Activated CD4-positive, CD25-positive, alpha-beta regulatory T cell treated with anti-CD3 and anti-CD28 coated beads, Interleukin-2, amount 50 U/mL, for 72 hours (primary cell): ENCODE measurements around the gene BRS3.

ENCODE experiments used
- DNase-seq: peaks from one replicate; pipeline ENCODE4 v3.0.0; 2021

Gene BRS3

GRCh38 chrX:136496186-136496763 is 8.5 kb downstream of the BRS3 start:
- DNase-seq: no peak

GRCh38 chrX:136496764-136497555 is 9.2 kb downstream of the BRS3 start:
- DNase-seq: peak; percentile 80

- no peak for DNase-seq
These were observed 9.9 kb downstream of the BRS3 start, which contains the start of gene HTATSF1 for GRCh38 chrX:136497556-136498052. TSS of gene HTATSF1 (plus strand) at chrX:136497592. CDS start at chrX:136497685, 93 bp downstream.

- no peak for DNase-seq
These were observed 31.3 kb downstream of the BRS3 start for GRCh38 chrX:136519069-136519468.

GRCh38 chrX:136523770-136524169 is 36.0 kb downstream of the BRS3 start:
- DNase-seq: no peak

- DNase-seq: no peak
These were observed 38.2 kb downstream of the BRS3 start for GRCh38 chrX:136525738-136526606.

- DNase-seq: no peak
These were observed 41.0 kb downstream of the BRS3 start for GRCh38 chrX:136528645-136529315.

GRCh38 chrX:136529795-136530194 is 42.0 kb downstream of the BRS3 start:
- no peak for DNase-seq

GRCh38 chrX:136531951-136532350 is 44.2 kb downstream of the BRS3 start, which contains the start of gene VGLL1:
TSS of gene VGLL1 (plus strand) at chrX:136532215. CDS start at chrX:136536021, 3,806 bp downstream.
- no peak for DNase-seq

GRCh38 chrX:136534131-136534530 is 46.4 kb downstream of the BRS3 start:
- no peak for DNase-seq

- no peak for DNase-seq
These were observed 51.1 kb downstream of the BRS3 start for GRCh38 chrX:136538811-136539210.

- no peak for DNase-seq
These were observed 52.5 kb downstream of the BRS3 start for GRCh38 chrX:136540226-136540625.

- DNase-seq: no peak
These were observed 53.5 kb downstream of the BRS3 start for GRCh38 chrX:136541294-136541693.

GRCh38 chrX:136542281-136542680 is 54.5 kb downstream of the BRS3 start:
- no peak for DNase-seq
